ENCODE results near the gene SPSB4.

- no peak for TF ChIP-seq HDAC2 (IDR thresholded peaks at IDR 0.05)
- no peak for TF ChIP-seq PYGO2 (tag; IDR thresholded peaks at IDR 0.05)
- TF ChIP-seq RCOR1 (IDR thresholded peaks at IDR 0.05; ENCODE audit: borderline replicate concordance in 1 of 2, low read depth in 2 of 2, low read length in 2 of 2) = no peak
- no peak for TF ChIP-seq RFX5 (IDR thresholded peaks at IDR 0.05; ENCODE audit: low read depth, low read length)
- no peak for TF ChIP-seq MYNN (IDR thresholded peaks at IDR 0.05)
- TF ChIP-seq MYNN (CRISPR knock-in tag; IDR thresholded peaks at IDR 0.05) = no peak
- TF ChIP-seq CTCF (IDR thresholded peaks at IDR 0.05 in 2 of 3, conservative IDR thresholded peaks at IDR 0.05 in 1 of 3; ENCODE audit: insufficient read depth in 2 of 3, low read depth in 1 of 3, low read length in 3 of 3) = no peak
- TF ChIP-seq HMG20A (CRISPR knock-in tag; conservative IDR thresholded peaks at IDR 0.05) = no peak
- TF ChIP-seq POLR2A (conservative IDR thresholded peaks at IDR 0.05) = no peak
- TF ChIP-seq XRCC4 (IDR thresholded peaks at IDR 0.05; ENCODE audit: extremely low read depth, insufficient read depth, insufficient read length) = no peak
- no peak for TF ChIP-seq RHOXF2B (CRISPR knock-in tag; conservative IDR thresholded peaks at IDR 0.05)
- no peak for TF ChIP-seq ZNF23 (CRISPR knock-in tag; IDR thresholded peaks at IDR 0.05)
Measured at GRCh38 chr3:141183606-141184005, 132.5 kb downstream of the SPSB4 start.
